Stomach (tissue), 9 donors: ENCODE measurements around the gene SLC38A7. TPM values are rescaled to one million over a fixed set of nuclear protein-coding genes. Genes with fewer than 3 reads are reported as not detected.

Experiments
- DNase-seq, 2 donors: peaks; one replicate each; pipeline versions ENCODE4 v3.0.0 to v3.0.0-alpha.2; 2013 to 2019
- H3K27ac ChIP-seq, 5 donors: fragments of 200-600 bp in 4 of 5; sonication (generic) in 4 of 5; one replicate each; pipeline ENCODE4 v1.5.1; 2013 to 2019; ENCODE audit warnings: mild to moderate bottlenecking in 1 of 5, moderate library complexity in 1 of 5
- H3K27me3 ChIP-seq, 3 donors: fragments of 200-600 bp; sonication (generic); one replicate each; pipeline ENCODE4 v1.5.1; 2017 to 2019; ENCODE audit warnings: mixed run types in 1 of 3
- H3K36me3 ChIP-seq, 4 donors: fragments of 200-600 bp; sonication (generic); 1 replicate in 3 of 4; 2 replicates in 1 of 4; pipeline ENCODE4 v1.5.1; 2016 to 2019
- H3K4me1 ChIP-seq, 4 donors: fragments of 200-600 bp; sonication (generic); one replicate each; pipeline ENCODE4 v1.5.1; 2016 to 2019
- H3K4me3 ChIP-seq, 4 donors: fragments of 200-600 bp; sonication (generic) in 3 of 4; one replicate each; pipeline ENCODE4 v1.5.1; 2016 to 2019; ENCODE audit warnings: mild to moderate bottlenecking in 1 of 4
- H3K9me3 ChIP-seq, 4 donors: fragments of 200-600 bp; sonication (generic); one replicate each; pipeline ENCODE4 v1.5.1; 2016 to 2019
- EP300 ChIP-seq: sonication (generic); formaldehyde crosslinking; IDR thresholded peaks from one replicate; pipeline ENCODE4 v1.6.1; 2017; ENCODE audit warnings: antibody characterized with exemption
- POLR2A ChIP-seq, 4 donors: fragments of 450-650 bp; IDR thresholded peaks; one replicate each; pipeline ENCODE4 v1.6.1; 2016; ENCODE audit warnings: antibody characterized with exemption in 4 of 4, control low read depth in 2 of 4, mild to moderate bottlenecking in 1 of 4, moderate library complexity in 1 of 4
- POLR2AphosphoS5 ChIP-seq, 3 donors: sonication (generic); formaldehyde crosslinking; IDR thresholded peaks; one replicate each; pipeline ENCODE4 v1.6.1; 2016; ENCODE audit warnings: antibody characterized with exemption in 3 of 3
- WGBS, 5 donors: extraction: QIAGEN DNeasy Blood & Tissue Kit in 3 of 5; methylation state at CpG; one replicate each; pipeline versions ENCODE4 v1.1.5 to v1.1.7; 2013 to 2018; 5-methylcytosine and 5-hydroxymethylcytosine counted together
- intact Hi-C: fragments of 100-400 bp; cut with DNase I; formaldehyde crosslinking; loops from one replicate; pipeline ENCODE4 v1.15.1; 2023; ENCODE audit warnings: low total_unique reads
- polyA plus RNA-seq, 3 donors: library from polyadenylated mRNA; stranded (reverse); fragments of 200-250 nt; gene quantifications; one replicate each; pipeline ENCODE4 v1.2.3, GENCODE V29; 2013
- total RNA-seq, 5 donors: library from RNA; depleted of rRNA; stranded (reverse); fragments of >200 nt; gene quantifications; one replicate each; pipeline versions ENCODE4 v1.1.0 to v1.2.3, GENCODE V29; 2014 to 2016
- TF ChIP-seq, protein P1 (sequence below), 7 experiments: fragments of 450-650 bp in 4 of 7; fragments of 200-600 bp in 3 of 7; sonication (generic) in 3 of 7; IDR thresholded peaks; one replicate each; pipeline ENCODE4 v1.5.1; 2016 to 2019; ENCODE audit warnings: antibody characterized with exemption in 7 of 7, control low read depth in 2 of 7, mild to moderate bottlenecking in 1 of 7
- donor health status: healthy with polysubstance abuse.
- donor health status: Bipolar disorder and iron deficiency.
- donor health status: healthy.

SLC38A7 gene
- total and polyA plus RNA-seq, 8 donors = 0.87 to 35.6 (median 6.0) TPM

DNA sequence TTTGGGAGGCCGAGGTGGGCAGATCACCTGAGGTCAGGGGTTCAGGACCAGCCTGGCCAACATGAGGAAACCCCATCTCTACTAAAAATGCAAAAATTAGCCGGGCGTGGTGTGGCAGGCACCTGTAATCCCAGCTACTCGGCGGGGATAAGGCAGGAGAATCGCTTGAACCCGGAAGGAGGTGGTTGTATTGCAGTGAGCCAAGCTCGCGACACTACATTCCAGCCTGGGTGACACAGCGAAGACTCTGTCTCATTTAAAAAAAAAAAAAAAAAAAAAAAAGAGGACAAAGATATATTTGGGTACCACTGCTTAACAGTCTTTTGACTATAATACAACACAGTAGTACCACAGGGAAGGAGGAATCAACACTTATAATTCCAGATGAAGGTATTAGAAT, 64.2 kb downstream of the SLC38A7 start:
- Histone ChIP-seq H3K9me3 (no peaks in the 10 kb centered on the region), H3K36me3 (peaks cover 39 to 88% (median 84%) of the 10 kb centered on the region in 4 donors), H3K4me1 (peaks cover 0 to 28% (median 6%) of the 10 kb centered on the region in 4 donors), H3K27ac (no peak overlapping the region), H3K4me3 (no peak overlapping the region), H3K27me3 (no peaks in the 10 kb centered on the region)
- no peak for DNase-seq
- 83 to 93% (median 91%) methylated on average over 10 of the region's 10 CpGs for WGBS, 5 donors
- intact Hi-C loops = no loop called here
- TF ChIP-seq POLR2AphosphoS5 (IDR thresholded peaks at IDR 0.05) = no peak
- no peak for TF ChIP-seq EP300
- TF ChIP-seq, protein P1, sequence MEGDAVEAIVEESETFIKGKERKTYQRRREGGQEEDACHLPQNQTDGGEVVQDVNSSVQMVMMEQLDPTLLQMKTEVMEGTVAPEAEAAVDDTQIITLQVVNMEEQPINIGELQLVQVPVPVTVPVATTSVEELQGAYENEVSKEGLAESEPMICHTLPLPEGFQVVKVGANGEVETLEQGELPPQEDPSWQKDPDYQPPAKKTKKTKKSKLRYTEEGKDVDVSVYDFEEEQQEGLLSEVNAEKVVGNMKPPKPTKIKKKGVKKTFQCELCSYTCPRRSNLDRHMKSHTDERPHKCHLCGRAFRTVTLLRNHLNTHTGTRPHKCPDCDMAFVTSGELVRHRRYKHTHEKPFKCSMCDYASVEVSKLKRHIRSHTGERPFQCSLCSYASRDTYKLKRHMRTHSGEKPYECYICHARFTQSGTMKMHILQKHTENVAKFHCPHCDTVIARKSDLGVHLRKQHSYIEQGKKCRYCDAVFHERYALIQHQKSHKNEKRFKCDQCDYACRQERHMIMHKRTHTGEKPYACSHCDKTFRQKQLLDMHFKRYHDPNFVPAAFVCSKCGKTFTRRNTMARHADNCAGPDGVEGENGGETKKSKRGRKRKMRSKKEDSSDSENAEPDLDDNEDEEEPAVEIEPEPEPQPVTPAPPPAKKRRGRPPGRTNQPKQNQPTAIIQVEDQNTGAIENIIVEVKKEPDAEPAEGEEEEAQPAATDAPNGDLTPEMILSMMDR (IDR thresholded peaks at IDR 0.05) = no peak
- no peak for TF ChIP-seq POLR2A (IDR thresholded peaks at IDR 0.05)

DNA sequence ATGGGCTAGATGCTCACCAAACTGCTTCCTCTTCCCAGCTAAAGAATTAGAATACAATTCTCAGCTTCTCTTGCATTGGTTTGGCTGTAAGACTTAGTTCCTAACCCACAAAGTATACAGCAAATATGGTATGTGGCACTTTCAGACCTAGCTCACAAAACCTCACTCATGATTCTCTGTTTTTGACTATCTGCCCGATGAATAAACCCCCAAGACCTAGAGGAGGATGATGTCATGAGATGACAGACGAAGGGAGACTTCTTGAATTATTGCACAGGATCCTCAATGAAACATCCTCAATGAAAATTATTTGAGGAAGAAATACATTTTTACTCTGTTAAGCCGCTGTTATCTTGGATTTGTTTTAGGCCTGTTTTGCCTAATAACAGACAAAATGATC, 69.3 kb downstream of the SLC38A7 start:
- Histone ChIP-seq H3K27ac (no peak overlapping the region), H3K36me3 (peaks cover 11 to 57% (median 50%) of the 10 kb centered on the region in 4 donors), H3K27me3 (no peaks in the 10 kb centered on the region), H3K9me3 (no peaks in the 10 kb centered on the region), H3K4me3 (no peak overlapping the region), H3K4me1 (peaks cover 0 to 22% (median 6%) of the 10 kb centered on the region in 4 donors)
- TF ChIP-seq POLR2A (IDR thresholded peaks at IDR 0.05) (no peak), POLR2AphosphoS5 (IDR thresholded peaks at IDR 0.05) (no peak), EP300 (no peak)
- TF ChIP-seq, protein P1 (IDR thresholded peaks at IDR 0.05) = no peak
- DNase-seq = no peak
- WGBS, 5 donors = 57 to 85% (median 68%) methylated on average over 3 of the region's 3 CpGs
- intact Hi-C loops = no loop called here

Other genes with a start within 250 kb of the SLC38A7 start
- gene NDRG4, start 184.6 kb downstream of the SLC38A7 start, total RNA-seq = 10 to 100 TPM in 4 of 5 donors, 1 to 10 TPM in 1; 3.2 to 48.7 (median 20.1) TPM
- gene NDRG4, start 184.6 kb downstream of the SLC38A7 start, polyA plus RNA-seq = 10 to 100 TPM in 1 of 3 donors, 1 to 10 TPM in 2; 1.9 to 12.4 (median 4.8) TPM
- 100 to 1,000 TPM in 1 of 5 donors, 10 to 100 TPM in 4; 13.0 to 209 (median 68.0) TPM for gene SETD6, start 169.3 kb downstream of the SLC38A7 start, total RNA-seq
- gene SETD6, start 169.3 kb downstream of the SLC38A7 start, polyA plus RNA-seq = 10 to 100 TPM in 1 of 3 donors, 1 to 10 TPM in 2; 7.7 to 14.7 (median 8.9) TPM
- 100 to 1,000 TPM; 130 to 282 (median 180) TPM for gene CNOT1, start 54.9 kb downstream of the SLC38A7 start, total RNA-seq
- gene CNOT1, start 54.9 kb downstream of the SLC38A7 start, polyA plus RNA-seq = 10 to 100 TPM; 39.9 to 61.7 (median 47.4) TPM
- 10 to 100 TPM; 45.7 to 96.9 (median 72.9) TPM for gene GOT2, start 49.5 kb upstream of the SLC38A7 start, total RNA-seq
- gene GOT2, start 49.5 kb upstream of the SLC38A7 start, polyA plus RNA-seq = 10 to 100 TPM; 43.7 to 60.3 (median 52.2) TPM